HEK293 (cell line): ENCODE results near the gene IL10RA.

Experiments
- CTCF ChIP-seq: fragments of 450-650 bp; formaldehyde crosslinking; IDR thresholded peaks from 2 replicates; pipeline ENCODE4 v1.5.1; 2016; ENCODE audit warnings: missing biosample characterization, missing genetic modification characterization
- YY1 ChIP-seq: fragments of 450-650 bp; formaldehyde crosslinking; IDR thresholded peaks from 2 replicates; pipeline ENCODE4 v1.5.1; 2018; ENCODE audit warnings: missing biosample characterization, missing genetic modification characterization
- ZFP41 ChIP-seq: fragments of 450-650 bp; formaldehyde crosslinking; IDR thresholded peaks from 2 replicates; pipeline ENCODE4 v1.5.1; 2016; ENCODE audit warnings: missing biosample characterization, missing genetic modification characterization, borderline replicate concordance

GRCh38 chr11:118049771-118050170, 63.6 kb downstream of the IL10RA start:
- TF ChIP-seq CTCF (tag by site-specific recombination) = no peak
- TF ChIP-seq ZFP41 (tag by site-specific recombination) = no peak
- TF ChIP-seq YY1 (tag by site-specific recombination) = no peak
